Measurements from ENCODE around the gene SYNPO.
A peak's percentile ranks its signal among the peaks of the same experiment; 100 is the strongest.

The SYNPO gene

GRCh38 chr5:150700594-150701377 is 60.3 kb downstream of the SYNPO start, which contains the start of gene RBM22:
TSS of gene RBM22 (minus strand) at chr5:150701062. CDS start at chr5:150700985, 77 bp downstream.
- peak; percentile 62 for DNase-seq

- DNase-seq: no peak
Observed at GRCh38 chr5:150703762-150704161, 63.3 kb downstream of the SYNPO start.

DNA sequence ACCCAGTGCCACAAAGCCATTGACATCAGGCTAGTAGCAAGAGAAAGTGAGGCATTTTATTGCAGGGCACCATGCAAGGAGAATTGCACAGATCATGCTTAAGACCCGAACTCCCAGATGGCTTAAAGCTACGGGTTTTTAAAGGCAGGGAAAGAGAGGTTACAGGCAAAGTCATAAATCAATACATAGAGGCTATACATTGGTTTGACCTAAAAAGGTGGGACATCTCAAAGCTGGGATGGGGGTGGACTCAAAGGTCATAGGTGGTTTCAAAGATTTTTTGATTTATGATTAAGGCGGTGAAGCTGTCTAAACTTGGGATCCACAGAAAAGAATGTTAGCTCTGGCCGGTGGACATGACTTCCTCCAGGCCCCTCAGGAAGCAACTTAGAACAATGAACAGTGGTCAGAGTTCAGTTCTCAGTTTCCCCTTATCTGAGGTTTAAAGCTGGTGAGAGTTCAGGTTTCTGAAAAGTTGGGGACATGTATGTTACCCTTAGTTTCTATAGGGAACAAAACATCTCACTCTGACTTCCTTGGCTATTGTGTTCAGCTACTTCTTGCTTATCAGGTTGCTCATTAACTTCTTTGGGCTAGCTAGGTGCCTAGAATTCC is 66.4 kb downstream of the SYNPO start:
- DNase-seq: no peak
